Measurements from ENCODE around the gene MED9. TPM values are rescaled to one million over a fixed set of nuclear protein-coding genes. Genes with fewer than 3 reads are reported as not detected.

MED9 gene
- total and polyA plus RNA-seq, 10 of the 15 experiments (the other 5 are each of a cell fraction or from before 2014, with no cell fraction given), result 1.5 to 22.4 (median 14.8) TPM

DNA sequence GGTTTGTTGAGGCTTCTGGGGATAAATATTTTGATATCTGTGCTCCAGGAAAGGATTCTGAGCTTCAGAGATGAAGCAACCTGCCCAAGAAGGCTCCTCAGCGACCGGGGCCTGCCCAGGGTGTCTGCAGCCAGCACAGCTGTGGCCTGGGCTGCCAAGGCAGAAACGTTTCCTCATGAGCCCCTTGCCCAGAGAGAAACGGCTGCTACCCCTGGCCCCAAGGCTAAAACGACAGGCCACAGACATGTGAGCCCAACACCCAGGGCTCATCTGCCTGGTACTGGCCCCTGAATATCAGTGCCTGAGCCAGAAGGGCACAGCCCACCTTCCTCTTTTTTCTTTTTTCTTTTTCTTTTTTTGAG, 64.8 kb downstream of the MED9 start:
- no peak overlapping the region for H3K9ac ChIP-seq (ENCODE audit: control insufficient read depth, insufficient read depth, low read length)
- H3K79me2 ChIP-seq (ENCODE audit: control insufficient read depth, insufficient read depth, low read length), result no peaks in the 10 kb centered on the region

More for the DNA sequence above, 64.8 kb downstream of the MED9 start:
- TF ChIP-seq NFIC (IDR thresholded peaks at IDR 0.05; ENCODE audit: low read depth, low read length), result no peak
- no peak for TF ChIP-seq ETV6 (conservative IDR thresholded peaks at IDR 0.05 in 1 of 2, IDR thresholded peaks at IDR 0.05 in 1 of 2; ENCODE audit: borderline replicate concordance in 1 of 2, low read depth in 1 of 2)
- TF ChIP-seq YY1 (IDR thresholded peaks at IDR 0.05; ENCODE audit: low read depth, low read length), result no peak
- TF ChIP-seq SRF (IDR thresholded peaks at IDR 0.05; ENCODE audit: low read depth in 2 of 2, low read length in 2 of 2), result no peak
- no peak for TF ChIP-seq MEF2B (IDR thresholded peaks at IDR 0.05; ENCODE audit: partially characterized antibody, poor library complexity, severe bottlenecking)
- TF ChIP-seq ZNF384 (IDR thresholded peaks at IDR 0.05; ENCODE audit: borderline replicate concordance, low read depth, low read length), result no peak
- TF ChIP-seq WRNIP1 (IDR thresholded peaks at IDR 0.05; ENCODE audit: borderline replicate concordance, low read depth, low read length), result no peak
- TF ChIP-seq NR2C1 (IDR thresholded peaks at IDR 0.05), result no peak
- TF ChIP-seq, protein P1, sequence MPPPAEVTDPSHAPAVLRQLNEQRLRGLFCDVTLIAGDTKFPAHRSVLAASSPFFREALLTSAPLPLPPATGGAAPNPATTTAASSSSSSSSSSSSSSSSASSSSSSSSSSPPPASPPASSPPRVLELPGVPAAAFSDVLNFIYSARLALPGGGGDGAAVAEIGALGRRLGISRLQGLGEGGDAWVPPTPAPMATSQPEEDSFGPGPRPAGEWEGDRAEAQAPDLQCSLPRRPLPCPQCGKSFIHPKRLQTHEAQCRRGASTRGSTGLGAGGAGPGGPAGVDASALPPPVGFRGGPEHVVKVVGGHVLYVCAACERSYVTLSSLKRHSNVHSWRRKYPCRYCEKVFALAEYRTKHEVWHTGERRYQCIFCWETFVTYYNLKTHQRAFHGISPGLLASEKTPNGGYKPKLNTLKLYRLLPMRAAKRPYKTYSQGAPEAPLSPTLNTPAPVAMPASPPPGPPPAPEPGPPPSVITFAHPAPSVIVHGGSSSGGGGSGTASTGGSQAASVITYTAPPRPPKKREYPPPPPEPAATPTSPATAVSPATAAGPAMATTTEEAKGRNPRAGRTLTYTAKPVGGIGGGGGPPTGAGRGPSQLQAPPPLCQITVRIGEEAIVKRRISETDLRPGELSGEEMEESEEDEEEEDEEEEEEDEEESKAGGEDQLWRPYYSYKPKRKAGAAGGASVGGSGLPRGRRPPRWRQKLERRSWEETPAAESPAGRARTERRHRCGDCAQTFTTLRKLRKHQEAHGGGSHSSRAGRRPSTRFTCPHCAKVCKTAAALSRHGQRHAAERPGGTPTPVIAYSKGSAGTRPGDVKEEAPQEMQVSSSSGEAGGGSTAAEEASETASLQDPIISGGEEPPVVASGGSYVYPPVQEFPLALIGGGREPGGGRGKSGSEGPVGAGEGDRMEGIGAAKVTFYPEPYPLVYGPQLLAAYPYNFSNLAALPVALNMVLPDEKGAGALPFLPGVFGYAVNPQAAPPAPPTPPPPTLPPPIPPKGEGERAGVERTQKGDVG (CRISPR knock-in tag; IDR thresholded peaks at IDR 0.05), result no peak
- no peak for TF ChIP-seq MXI1 (IDR thresholded peaks at IDR 0.05; ENCODE audit: low read depth, low read length)
- no peak for TF ChIP-seq TARDBP (IDR thresholded peaks at IDR 0.05; ENCODE audit: borderline replicate concordance)
- TF ChIP-seq HDAC6 (IDR thresholded peaks at IDR 0.05; ENCODE audit: unreplicated experiment), result no peak
- in situ Hi-C loops (cut with MboI), result no loop called here
- no peak overlapping the region for H3K4me3 ChIP-seq
- no TSS peak for BruUV-seq (replicated peaks)
- H3K4me2 ChIP-seq (ENCODE audit: control insufficient read depth, insufficient read depth), result no peak overlapping the region
- intact Hi-C loops (cut with micrococcal nuclease; ENCODE audit: unreplicated experiment), result no loop called here
- no peak for DNase-seq (ENCODE audit: low read depth, low spot score)
- H3K27ac ChIP-seq (ENCODE audit: control insufficient read depth, insufficient read depth), result no peak overlapping the region
- ChIA-PET CTCF (no interaction called here), POLR2A (no interaction called here), RAD21 (ENCODE audit: unreplicated experiment) (no interaction called here), SMC1A (ENCODE audit: uncharacterized antibody, unreplicated experiment) (no interaction called here)
- H3K36me3 ChIP-seq (ENCODE audit: control insufficient read depth in 2 of 2, insufficient read depth in 2 of 2, low read length in 1 of 2), result no peaks in the 10 kb centered on the region
- no peak for ATAC-seq
- no peaks in the 10 kb centered on the region for H3K4me1 ChIP-seq (ENCODE audit: control insufficient read depth, insufficient read depth, low read length)
- no peaks in the 10 kb centered on the region for H3K27me3 ChIP-seq (replicated peaks in 1 of 2; ENCODE audit: control insufficient read depth in 2 of 2, insufficient read depth in 2 of 2, low read length in 1 of 2)
- H4K20me1 ChIP-seq (ENCODE audit: control insufficient read depth, insufficient read depth), result no peaks in the 10 kb centered on the region
- FAIRE-seq, result no peak
- H2AFZ ChIP-seq (ENCODE audit: control insufficient read depth, low read depth, low read length), result no peak overlapping the region
- 40% methylated on average over 5 of the region's 5 CpGs for WGBS (ENCODE audit: insufficient coverage, insufficient replicate concordance, low lambda C conversion rate, missing lambda C conversion rate)
- H3K9me3 ChIP-seq (replicated peaks; ENCODE audit: control insufficient read depth, insufficient read depth, low read length), result no peaks in the 10 kb centered on the region

Small RNA genes within 50 kb of the gene (small RNA-seq; reads per million reads assigned to genes)
- not detected for gene RF00019

Other genes starting within 250 kb of the MED9 start
- gene FLCN, start 239.8 kb upstream of the MED9 start, total RNA-seq (2014; rRNA removed), result 15.8 and 16.1 TPM in 2 replicates
- 9.7 and 11.2 TPM in 2 replicates for gene FLCN, start 239.8 kb upstream of the MED9 start, total RNA-seq (2014; rRNA removed; fragmentation: Illumina TruSeq; extraction: Trizol)
- gene FLCN, start 239.8 kb upstream of the MED9 start, total RNA-seq (2021), result 24.7 and 25.9 TPM in 2 replicates
- 11.3 and 15.8 TPM in 2 replicates for gene FLCN, start 239.8 kb upstream of the MED9 start, polyA plus RNA-seq (2011; rRNA removed)
- gene FLCN, start 239.8 kb upstream of the MED9 start, polyA plus RNA-seq (2014; fragmentation: Illumina TruSeq; extraction: Trizol), result 4.9 and 9.2 TPM in 2 replicates
- 1 to 10 TPM; 1.1 to 1.7 TPM for gene FLCN, start 239.8 kb upstream of the MED9 start, polyA plus RNA-seq (2014; fragmentation: Nextera tagmentation; extraction: Ambion mirVana)
- 15.5 and 17.5 TPM in 2 replicates for gene FLCN, start 239.8 kb upstream of the MED9 start, polyA plus RNA-seq (2014; rRNA removed)
- 1 to 10 TPM; 8.8 to 9.7 TPM for gene FLCN, start 239.8 kb upstream of the MED9 start, polyA plus RNA-seq (2016; fragmentation: Nextera tagmentation; extraction: Ambion mirVana)
- 111 and 128 TPM in 2 replicates for gene COPS3, start 195.8 kb upstream of the MED9 start, total RNA-seq (2014; rRNA removed)
- gene COPS3, start 195.8 kb upstream of the MED9 start, total RNA-seq (2014; rRNA removed; fragmentation: Illumina TruSeq; extraction: Trizol), result 119 and 128 TPM in 2 replicates
- gene COPS3, start 195.8 kb upstream of the MED9 start, total RNA-seq (2021), result 92.4 and 102 TPM in 2 replicates
- gene COPS3, start 195.8 kb upstream of the MED9 start, polyA plus RNA-seq (2011; rRNA removed), result 121 and 138 TPM in 2 replicates
- 138 and 156 TPM in 2 replicates for gene COPS3, start 195.8 kb upstream of the MED9 start, polyA plus RNA-seq (2014; fragmentation: Illumina TruSeq; extraction: Trizol)
- 100 to 1,000 TPM; 182 TPM for gene COPS3, start 195.8 kb upstream of the MED9 start, polyA plus RNA-seq (2014; fragmentation: Nextera tagmentation; extraction: Ambion mirVana)
- gene COPS3, start 195.8 kb upstream of the MED9 start, polyA plus RNA-seq (2014; rRNA removed), result 81.7 and 99.7 TPM in 2 replicates
- gene COPS3, start 195.8 kb upstream of the MED9 start, polyA plus RNA-seq (2016; fragmentation: Nextera tagmentation; extraction: Ambion mirVana), result 100 to 1,000 TPM; 176 to 187 TPM
- 14.1 and 17.3 TPM in 2 replicates for gene NT5M, start 173.6 kb upstream of the MED9 start, total RNA-seq (2014; rRNA removed)
- 3.0 TPM in 2 replicates for gene NT5M, start 173.6 kb upstream of the MED9 start, total RNA-seq (2014; rRNA removed; fragmentation: Illumina TruSeq; extraction: Trizol)
- 8.2 and 8.4 TPM in 2 replicates for gene NT5M, start 173.6 kb upstream of the MED9 start, total RNA-seq (2021)
- 1.7 and 2.3 TPM in 2 replicates for gene NT5M, start 173.6 kb upstream of the MED9 start, polyA plus RNA-seq (2011; rRNA removed)
- 1.3 and 2.9 TPM in 2 replicates for gene NT5M, start 173.6 kb upstream of the MED9 start, polyA plus RNA-seq (2014; fragmentation: Illumina TruSeq; extraction: Trizol)
- gene NT5M, start 173.6 kb upstream of the MED9 start, polyA plus RNA-seq (2014; fragmentation: Nextera tagmentation; extraction: Ambion mirVana), result 1 to 10 TPM in 1 of 2 experiments, under 1 TPM in 1; 0.18 to 1.5 TPM
- 10.0 and 11.0 TPM in 2 replicates for gene NT5M, start 173.6 kb upstream of the MED9 start, polyA plus RNA-seq (2014; rRNA removed)
- gene NT5M, start 173.6 kb upstream of the MED9 start, polyA plus RNA-seq (2016; fragmentation: Nextera tagmentation; extraction: Ambion mirVana), result 1 to 10 TPM in 1 of 2 experiments, under 1 TPM in 1; 0.59 to 5.1 TPM
- 0.16 TPM in 1 of 2 replicates, not detected in the other for gene RASD1, start 19.4 kb downstream of the MED9 start, total RNA-seq (2014; rRNA removed)
- not detected in 2 replicates for gene RASD1, start 19.4 kb downstream of the MED9 start, total RNA-seq (2014; rRNA removed; fragmentation: Illumina TruSeq; extraction: Trizol)
- gene RASD1, start 19.4 kb downstream of the MED9 start, total RNA-seq (2021), result not detected in 2 replicates
- gene RASD1, start 19.4 kb downstream of the MED9 start, polyA plus RNA-seq (2011; rRNA removed), result not detected in 2 replicates
- gene RASD1, start 19.4 kb downstream of the MED9 start, polyA plus RNA-seq (2014; fragmentation: Illumina TruSeq; extraction: Trizol), result not detected in 2 replicates
- gene RASD1, start 19.4 kb downstream of the MED9 start, polyA plus RNA-seq (2014; fragmentation: Nextera tagmentation; extraction: Ambion mirVana), result not detected
- not detected in 2 replicates for gene RASD1, start 19.4 kb downstream of the MED9 start, polyA plus RNA-seq (2014; rRNA removed)
- gene RASD1, start 19.4 kb downstream of the MED9 start, polyA plus RNA-seq (2016; fragmentation: Nextera tagmentation; extraction: Ambion mirVana), result under 1 TPM; 0.14 to 0.33 TPM
- gene PEMT, start 114.7 kb downstream of the MED9 start, total RNA-seq (2014; rRNA removed), result 36.0 and 44.7 TPM in 2 replicates
- gene PEMT, start 114.7 kb downstream of the MED9 start, total RNA-seq (2014; rRNA removed; fragmentation: Illumina TruSeq; extraction: Trizol), result 9.1 and 9.9 TPM in 2 replicates
- gene PEMT, start 114.7 kb downstream of the MED9 start, total RNA-seq (2021), result 32.8 and 35.8 TPM in 2 replicates
- 5.6 and 16.1 TPM in 2 replicates for gene PEMT, start 114.7 kb downstream of the MED9 start, polyA plus RNA-seq (2011; rRNA removed)
- 3.8 and 11.2 TPM in 2 replicates for gene PEMT, start 114.7 kb downstream of the MED9 start, polyA plus RNA-seq (2014; fragmentation: Illumina TruSeq; extraction: Trizol)
- gene PEMT, start 114.7 kb downstream of the MED9 start, polyA plus RNA-seq (2014; fragmentation: Nextera tagmentation; extraction: Ambion mirVana), result 1 to 10 TPM; 2.8 to 6.8 TPM
- gene PEMT, start 114.7 kb downstream of the MED9 start, polyA plus RNA-seq (2014; rRNA removed), result 34.7 and 50.8 TPM in 2 replicates
- 10 to 100 TPM; 36.3 to 38.6 TPM for gene PEMT, start 114.7 kb downstream of the MED9 start, polyA plus RNA-seq (2016; fragmentation: Nextera tagmentation; extraction: Ambion mirVana)
- gene RAI1, start 204.5 kb downstream of the MED9 start, total RNA-seq (2014; rRNA removed), result 7.2 and 7.4 TPM in 2 replicates
- 7.9 and 8.7 TPM in 2 replicates for gene RAI1, start 204.5 kb downstream of the MED9 start, total RNA-seq (2014; rRNA removed; fragmentation: Illumina TruSeq; extraction: Trizol)
- gene RAI1, start 204.5 kb downstream of the MED9 start, total RNA-seq (2021), result 35.4 and 37.7 TPM in 2 replicates
- gene RAI1, start 204.5 kb downstream of the MED9 start, polyA plus RNA-seq (2011; rRNA removed), result 4.0 and 5.4 TPM in 2 replicates
- 2.5 and 5.9 TPM in 2 replicates for gene RAI1, start 204.5 kb downstream of the MED9 start, polyA plus RNA-seq (2014; fragmentation: Illumina TruSeq; extraction: Trizol)
- under 1 TPM; 0.66 to 0.74 TPM for gene RAI1, start 204.5 kb downstream of the MED9 start, polyA plus RNA-seq (2014; fragmentation: Nextera tagmentation; extraction: Ambion mirVana)
- 19.2 and 25.5 TPM in 2 replicates for gene RAI1, start 204.5 kb downstream of the MED9 start, polyA plus RNA-seq (2014; rRNA removed)
- 1 to 10 TPM; 3.1 to 6.0 TPM for gene RAI1, start 204.5 kb downstream of the MED9 start, polyA plus RNA-seq (2016; fragmentation: Nextera tagmentation; extraction: Ambion mirVana)